Neural crest cell (in vitro differentiated cells): ENCODE measurements around the gene PMP22. TPM values are rescaled to one million over a fixed set of nuclear protein-coding genes. Genes with fewer than 3 reads are reported as not detected.

Experiments
- DNase-seq: peaks from one replicate; pipeline ENCODE4 v3.0.0; 2021; ENCODE audit warnings: low read depth, mixed read lengths, low spot score
- H3K27ac Mint-ChIP-seq: one replicate; pipeline ENCODE4 v1.8.0; 2021; ENCODE audit warnings: mild to moderate bottlenecking, mixed read lengths; ENCODE audit not compliant: unreplicated experiment
- H3K27me3 Mint-ChIP-seq: 2 replicates; pipeline ENCODE4 v1.8.0; 2021; ENCODE audit warnings: low read depth, mild to moderate bottlenecking, mixed read lengths
- H3K36me3 Mint-ChIP-seq: 2 replicates; pipeline ENCODE4 v1.8.0; 2021; ENCODE audit warnings: low read depth, mild to moderate bottlenecking, mixed read lengths
- H3K4me1 Mint-ChIP-seq: 2 replicates; pipeline ENCODE4 v1.8.0; 2021; ENCODE audit warnings: mixed read lengths
- H3K4me3 Mint-ChIP-seq: one replicate; pipeline ENCODE4 v1.8.0; 2021; ENCODE audit warnings: mild to moderate bottlenecking, mixed read lengths
- H3K9me3 Mint-ChIP-seq: 2 replicates; pipeline ENCODE4 v1.8.0; 2021; ENCODE audit warnings: mixed read lengths
- CTCF ChIP-seq: fragments of 200-600 bp; sonication (generic); conservative IDR thresholded peaks from 2 replicates; pipeline ENCODE4 v1.5.0; 2021; ENCODE audit warnings: antibody characterized with exemption, mild to moderate bottlenecking
- total RNA-seq: library from RNA; stranded (reverse); gene quantifications from 2 replicates; pipeline ENCODE4 v1.2.1, GENCODE V29; 2021

PMP22 gene
- total RNA-seq, 1 donor from 2014 or later: 14.9 TPM

DNA sequence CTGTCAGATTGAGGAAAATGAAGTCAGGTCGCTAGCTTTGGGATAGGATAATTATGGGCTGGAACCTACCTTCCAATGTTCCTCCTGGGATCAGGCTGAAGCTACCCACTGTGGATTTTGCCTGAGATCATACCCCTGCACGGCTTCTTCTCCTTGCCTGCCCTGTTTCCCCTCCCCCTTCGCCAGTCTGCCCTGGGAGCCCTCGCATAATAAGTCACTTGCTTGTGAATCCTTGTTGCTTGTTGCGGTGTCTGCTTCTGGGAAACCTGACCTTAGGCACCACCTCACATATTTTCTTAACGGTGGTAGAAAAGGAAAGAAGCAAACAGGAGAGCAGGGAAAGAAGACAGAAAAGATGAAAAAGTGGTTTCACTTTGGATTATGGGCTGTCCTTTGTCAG, 13.3 kb upstream of the PMP22 start:
- Mint-ChIP-seq H3K9me3 (peaks cover 13% of the 10 kb centered on the region), H3K27ac (peak overlapping the region; percentile 62), H3K4me3 (no peak overlapping the region), H3K36me3 (no peaks in the 10 kb centered on the region), H3K27me3 (no peaks in the 10 kb centered on the region), H3K4me1 (peaks cover 8% of the 10 kb centered on the region)
- no peak for DNase-seq
- no peak for TF ChIP-seq CTCF

- Mint-ChIP-seq H3K4me1 (peaks cover 17% of the 10 kb centered on the region), H3K4me3 (no peak overlapping the region)
These were observed 8.9 kb upstream of the PMP22 start for GRCh38 chr17:15274017-15274416.

GRCh38 chr17:15273141-15273793, 8.1 kb upstream of the PMP22 start:
- Mint-ChIP-seq H3K9me3 (peaks cover 7% of the 10 kb centered on the region), H3K36me3 (no peaks in the 10 kb centered on the region), H3K4me1 (peaks cover 14% of the 10 kb centered on the region), H3K4me3 (no peak overlapping the region), H3K27me3 (no peaks in the 10 kb centered on the region), H3K27ac (no peak overlapping the region)
- TF ChIP-seq CTCF: no peak
- DNase-seq: no peak

More at GRCh38 chr17:15274017-15274416, 8.9 kb upstream of the PMP22 start:
- H3K9me3 Mint-ChIP-seq: peaks cover 7% of the 10 kb centered on the region
- H3K36me3 Mint-ChIP-seq: no peaks in the 10 kb centered on the region
- no peaks in the 10 kb centered on the region for H3K27me3 Mint-ChIP-seq
- H3K27ac Mint-ChIP-seq: no peak overlapping the region
- no peak for TF ChIP-seq CTCF
- no peak for DNase-seq

- H3K27me3 Mint-ChIP-seq: peaks cover 9% of the 10 kb centered on the region
- H3K27ac Mint-ChIP-seq: no peak overlapping the region
- DNase-seq: no peak
- no peak overlapping the region for H3K4me3 Mint-ChIP-seq
- peaks cover 7% of the 10 kb centered on the region for H3K9me3 Mint-ChIP-seq
- no peak for TF ChIP-seq CTCF
- no peaks in the 10 kb centered on the region for H3K36me3 Mint-ChIP-seq
- H3K4me1 Mint-ChIP-seq: peaks cover 14% of the 10 kb centered on the region
These were observed 6.6 kb upstream of the PMP22 start for GRCh38 chr17:15271741-15272140.

GRCh38 chr17:15270628-15271381, 5.7 kb upstream of the PMP22 start:
- Mint-ChIP-seq H3K4me3 (no peak overlapping the region), H3K27me3 (peaks cover 19% of the 10 kb centered on the region), H3K27ac (no peak overlapping the region), H3K36me3 (no peaks in the 10 kb centered on the region), H3K4me1 (peaks cover 14% of the 10 kb centered on the region), H3K9me3 (peaks cover 7% of the 10 kb centered on the region)
- DNase-seq: no peak
- no peak for TF ChIP-seq CTCF
